ENCODE data around the gene KCNAB1.
"Not testable (repeated sequence)": the region's sequence is repeated elsewhere in the genome, so short reads cannot be mapped to it uniquely, and the experiment has no call there.

Gene KCNAB1

GRCh38 chr3:156218353-156218744 is 98.0 kb downstream of the KCNAB1 start:
- DNase-seq (ENCODE audit: extremely low spot score), result no peak
- ChIA-PET CTCF (no interaction called here), POLR2A (no interaction called here)
- no peak for TF ChIP-seq CTCF (IDR thresholded peaks at IDR 0.05; ENCODE audit: control extremely low read depth, extremely low read depth, low read depth, missing control alignments)

GRCh38 chr3:156222381-156222780 is 102.0 kb downstream of the KCNAB1 start:
- DNase-seq (ENCODE audit: extremely low spot score); CTCF ChIA-PET; POLR2A ChIA-PET: not testable (repeated sequence)

- CTCF ChIA-PET, result interaction anchor here (1.0 to 1.4 kb wide), 2 partner anchors 130 to 194 kb away, joined by 3 to 4 read pairs; no protein-coding TSS in a partner anchor
- POLR2A ChIA-PET; DNase-seq (ENCODE audit: extremely low spot score): not testable (repeated sequence)
These were observed 103.7 kb downstream of the KCNAB1 start for GRCh38 chr3:156224046-156224445.

- POLR2A ChIA-PET, result no interaction called here
- CTCF ChIA-PET, result interaction anchor here (1.6 kb wide), 1 partner anchor 23 kb away, joined by 3 read pairs; no protein-coding TSS in a partner anchor
- TF ChIP-seq CTCF (IDR thresholded peaks at IDR 0.05; ENCODE audit: control extremely low read depth, extremely low read depth, low read depth, missing control alignments), result no peak
- DNase-seq (ENCODE audit: extremely low spot score), result no peak
These were observed 106.5 kb downstream of the KCNAB1 start for GRCh38 chr3:156226676-156227420.

GRCh38 chr3:156227704-156228103 is 107.3 kb downstream of the KCNAB1 start:
- POLR2A ChIA-PET, result no interaction called here
- TF ChIP-seq CTCF (IDR thresholded peaks at IDR 0.05; ENCODE audit: control extremely low read depth, extremely low read depth, low read depth, missing control alignments), result no peak
- DNase-seq (ENCODE audit: extremely low spot score), result no peak
- CTCF ChIA-PET, result interaction anchor here (1.6 kb wide), 1 partner anchor 23 kb away, joined by 3 read pairs; no protein-coding TSS in a partner anchor

GRCh38 chr3:156230278-156230900 is 110.0 kb downstream of the KCNAB1 start:
- POLR2A ChIA-PET, result no interaction called here
- no peak for TF ChIP-seq CTCF (IDR thresholded peaks at IDR 0.05; ENCODE audit: control extremely low read depth, extremely low read depth, low read depth, missing control alignments)
- no peak for DNase-seq (ENCODE audit: extremely low spot score)
- CTCF ChIA-PET, result interaction anchor here (1.2 kb wide), 1 partner anchor 34 kb away, joined by 3 read pairs; no protein-coding TSS in a partner anchor

GRCh38 chr3:156231221-156231620 is 110.8 kb downstream of the KCNAB1 start:
- CTCF ChIA-PET; POLR2A ChIA-PET; DNase-seq (ENCODE audit: extremely low spot score): not testable (repeated sequence)

GRCh38 chr3:156233876-156234275 is 113.5 kb downstream of the KCNAB1 start:
- CTCF ChIA-PET, result no interaction called here
- POLR2A ChIA-PET, result no interaction called here
- TF ChIP-seq CTCF (IDR thresholded peaks at IDR 0.05; ENCODE audit: control extremely low read depth, extremely low read depth, low read depth, missing control alignments), result no peak
- DNase-seq (ENCODE audit: extremely low spot score), result no peak

All from GM10248 (cell line).